ENCODE measurements around the gene AGAP1. TPM values are rescaled to one million over a fixed set of nuclear protein-coding genes. Genes with fewer than 3 reads are reported as not detected.

The AGAP1 gene
- total RNA-seq, 4 donors from 2014 or later = 13.7 to 18.5 (median 17.1) TPM

DNA sequence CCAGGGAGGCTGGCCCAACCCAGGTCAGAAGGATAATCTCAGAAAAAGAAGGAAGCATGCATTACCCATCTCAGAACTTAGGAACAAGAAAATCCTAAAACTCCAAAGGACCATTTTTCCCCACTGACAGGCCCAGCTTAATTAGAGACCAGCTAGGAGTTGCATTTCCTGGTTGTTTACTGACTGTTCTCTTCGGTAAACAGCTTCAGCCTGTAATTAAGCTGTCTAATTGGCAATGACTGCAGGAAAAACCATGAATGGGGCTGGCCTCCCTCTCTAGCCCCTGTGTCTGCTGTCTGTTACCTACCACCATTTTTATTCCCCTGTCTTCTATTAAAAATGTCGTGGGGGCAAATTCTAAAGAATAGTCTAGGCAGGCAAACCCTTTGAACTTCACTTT, 146.5 kb downstream of the AGAP1 start:
- no peak overlapping the region for H3K4me3 ChIP-seq (ENCODE audit: low read depth, poor library complexity, severe bottlenecking)
- intact Hi-C loops (cut with DNase I; ENCODE audit: low total_unique reads) = no loop called here
- no peak for DNase-seq (ENCODE audit: low spot score in 2 of 2)
- 35 to 49% methylated on average over 2 of the region's 2 CpGs for WGBS, 2 donors
- TF ChIP-seq CTCF (IDR thresholded peaks at IDR 0.05) (no peak), POLR2A (IDR thresholded peaks at IDR 0.05) (no peak)

GRCh38 chr2:235640926-235641723, 147.3 kb downstream of the AGAP1 start:
- TF ChIP-seq CTCF (IDR thresholded peaks at IDR 0.05) = no peak
- no peak for TF ChIP-seq POLR2A (IDR thresholded peaks at IDR 0.05)
- intact Hi-C loops (cut with DNase I; ENCODE audit: low total_unique reads) = no loop called here
- no peak overlapping the region for H3K4me3 ChIP-seq (ENCODE audit: low read depth, poor library complexity, severe bottlenecking)
- DNase-seq (ENCODE audit: low spot score in 2 of 2) = no peak
- 32 to 45% methylated on average over 11 of the region's 11 CpGs for whole genome bisulfite sequencing, 2 donors

DNA sequence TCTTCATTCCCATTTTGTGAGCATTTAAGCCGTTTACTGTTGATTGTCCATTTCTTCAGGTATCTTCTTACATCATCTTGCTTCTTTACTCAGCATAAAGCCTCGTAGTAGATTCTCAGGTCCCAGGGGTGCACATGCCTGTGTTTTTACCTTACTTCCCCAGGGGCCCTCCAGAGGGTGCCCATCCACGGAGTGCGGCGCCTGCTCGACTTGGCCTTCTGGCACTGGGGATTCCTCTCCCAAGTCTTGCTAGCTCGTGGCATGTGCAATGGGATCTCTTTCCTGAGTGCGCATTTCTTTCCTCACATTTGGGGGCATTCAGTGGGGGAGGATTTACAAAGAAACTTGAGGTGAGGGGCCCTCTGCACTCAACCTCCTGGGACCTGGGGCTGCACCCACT, 148.1 kb downstream of the AGAP1 start:
- TF ChIP-seq CTCF (IDR thresholded peaks at IDR 0.05) = no peak
- no peak for TF ChIP-seq POLR2A (IDR thresholded peaks at IDR 0.05)
- intact Hi-C loops (cut with DNase I; ENCODE audit: low total_unique reads) = no loop called here
- DNase-seq (ENCODE audit: low spot score in 2 of 2) = no peak
- WGBS, 2 donors = 77 to 79% methylated on average over 8 of the region's 8 CpGs
- H3K4me3 ChIP-seq (ENCODE audit: low read depth, poor library complexity, severe bottlenecking) = no peak overlapping the region

DNA sequence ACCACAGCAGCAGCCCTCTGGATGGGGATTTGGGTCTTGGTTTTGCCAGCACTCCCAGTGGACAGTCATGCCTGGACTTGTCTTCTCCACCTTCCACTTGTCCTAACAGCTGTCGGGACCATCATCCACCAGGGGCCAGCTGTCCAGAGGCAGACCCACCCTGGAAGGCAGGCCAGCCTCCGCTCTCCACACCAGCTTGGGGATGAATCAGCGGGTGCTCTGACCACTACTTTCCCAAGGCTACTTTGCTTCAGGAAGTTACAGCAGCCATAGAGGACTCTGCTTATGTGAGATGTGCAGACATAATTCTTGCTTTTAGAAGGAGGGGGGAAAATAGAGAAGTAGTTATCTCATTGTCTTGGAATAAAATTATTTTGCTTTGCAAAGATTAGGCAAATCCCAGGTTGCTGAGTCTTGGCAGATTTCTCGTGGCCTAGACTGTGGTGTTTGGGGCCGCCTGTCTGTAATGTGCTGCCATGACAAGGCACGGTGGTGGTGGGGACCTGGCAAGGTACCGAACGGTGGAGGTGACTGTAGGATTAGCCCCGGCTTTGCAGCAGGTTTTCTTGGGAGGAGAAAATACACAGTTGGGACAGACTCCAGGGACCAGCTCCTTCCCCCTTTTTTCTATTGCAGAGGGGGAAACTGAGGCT, 148.7 kb downstream of the AGAP1 start:
- intact Hi-C loops (cut with DNase I; ENCODE audit: low total_unique reads) = no loop called here
- no peak overlapping the region for H3K4me3 ChIP-seq (ENCODE audit: low read depth, poor library complexity, severe bottlenecking)
- no peak for DNase-seq (ENCODE audit: low spot score in 2 of 2)
- 75 to 88% methylated on average over 9 of the region's 9 CpGs for WGBS, 2 donors
- TF ChIP-seq POLR2A (IDR thresholded peaks at IDR 0.05) (no peak), CTCF (IDR thresholded peaks at IDR 0.05) (no peak)

DNA sequence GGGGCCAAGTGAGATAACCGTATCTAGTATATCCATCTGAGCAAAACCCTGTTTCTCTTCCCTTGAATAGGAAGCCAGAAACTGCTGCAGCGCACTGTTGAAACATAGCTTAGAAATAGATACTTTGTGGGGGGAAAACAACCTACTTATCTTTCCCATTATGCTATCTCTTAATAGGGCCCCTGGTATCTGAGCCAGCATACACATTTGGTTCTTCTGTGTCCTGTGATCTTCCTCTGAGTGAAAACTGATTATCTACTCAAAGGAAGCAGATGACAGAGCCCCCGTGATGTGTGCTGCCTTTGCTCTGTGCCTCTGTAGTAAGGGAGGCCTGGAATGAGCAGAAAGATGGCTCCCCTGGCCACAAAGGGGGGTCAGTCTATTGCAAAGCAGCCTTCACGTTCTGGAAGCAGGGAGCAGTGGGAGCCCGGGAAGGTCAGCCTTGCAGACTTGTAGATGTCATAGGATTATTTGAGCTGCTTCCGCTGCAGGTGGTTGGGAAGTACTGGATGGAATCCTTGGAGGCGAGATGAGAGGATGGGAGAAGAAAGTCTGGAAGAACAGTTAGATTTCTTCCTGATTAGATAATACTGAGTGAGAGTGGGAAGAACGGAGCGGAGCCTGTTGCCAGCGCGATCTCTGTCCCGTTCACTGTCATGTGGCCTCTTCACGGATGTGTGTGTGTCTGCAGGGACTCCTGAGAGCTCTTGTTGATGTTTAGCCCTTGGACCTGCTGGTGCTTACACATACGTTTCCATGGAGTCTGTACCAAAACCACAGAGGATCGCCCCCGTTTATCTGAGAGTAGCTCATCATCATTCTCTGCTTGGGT, 150.1 kb downstream of the AGAP1 start:
- no peak overlapping the region for H3K4me3 ChIP-seq (ENCODE audit: low read depth, poor library complexity, severe bottlenecking)
- DNase-seq (ENCODE audit: low spot score in 2 of 2) = no peak
- intact Hi-C loops (cut with DNase I; ENCODE audit: low total_unique reads) = no loop called here
- WGBS, 2 donors = 61 to 64% methylated on average over 16 of the region's 16 CpGs
- TF ChIP-seq POLR2A (IDR thresholded peaks at IDR 0.05) = no peak
- TF ChIP-seq CTCF (IDR thresholded peaks at IDR 0.05) = no peak
